Hepatocyte (in vitro differentiated cells): ENCODE results near the gene SNX19.

Experiments used
- CTCF ChIP-seq: fragments of 200-600 bp; sonication (generic); IDR thresholded peaks from 2 replicates; pipeline ENCODE4 v1.5.1; 2016; ENCODE audit warnings: antibody characterized with exemption, mild to moderate bottlenecking; ENCODE audit not compliant: poor library complexity
- EZH2phosphoT487 ChIP-seq: fragments of 200-600 bp; sonication (generic); IDR thresholded peaks from one replicate; pipeline ENCODE4 v1.6.1; 2018; ENCODE audit warnings: antibody characterized with exemption, mild to moderate bottlenecking, low read depth, moderate library complexity; ENCODE audit not compliant: unreplicated experiment, severe bottlenecking

GRCh38 chr11:130840679-130841078, 75.6 kb downstream of the SNX19 start:
- TF ChIP-seq CTCF (no peak), EZH2phosphoT487 (no peak)
